Nephron (organoid): Measurements from ENCODE around the gene SLC35E3.

Experiments used
- H3K27ac Mint-ChIP-seq, 3 experiments: 2 replicates each; pipeline ENCODE4 v1.8.0; 2020; ENCODE audit warnings: mixed read lengths in 3 of 3, mild to moderate bottlenecking in 2 of 3, moderate library complexity in 1 of 3
- H3K27me3 Mint-ChIP-seq: 2 replicates; pipeline ENCODE4 v1.8.0; 2021; ENCODE audit warnings: low read depth, mild to moderate bottlenecking, moderate library complexity, mixed read lengths
- H3K36me3 Mint-ChIP-seq: 2 replicates; pipeline ENCODE4 v1.8.0; 2020; ENCODE audit warnings: low read depth, mixed read lengths
- H3K4me1 Mint-ChIP-seq: 2 replicates; pipeline ENCODE4 v1.8.0; 2020; ENCODE audit warnings: mixed read lengths
- H3K4me3 Mint-ChIP-seq, 3 experiments: 2 replicates each; pipeline ENCODE4 v1.8.0; 2020; ENCODE audit warnings: mild to moderate bottlenecking in 3 of 3, mixed read lengths in 3 of 3, moderate library complexity in 2 of 3
- H3K9me3 Mint-ChIP-seq: 2 replicates; pipeline ENCODE4 v1.8.0; 2020; ENCODE audit warnings: mixed read lengths
- CTCF ChIP-seq, 3 experiments: fragments of 200-600 bp; sonication (generic); IDR thresholded peaks; one replicate each; pipeline ENCODE4 v1.5.0; 2021; ENCODE audit warnings: antibody characterized with exemption in 3 of 3; ENCODE audit not compliant: unreplicated experiment in 3 of 3

SLC35E3 gene

DNA sequence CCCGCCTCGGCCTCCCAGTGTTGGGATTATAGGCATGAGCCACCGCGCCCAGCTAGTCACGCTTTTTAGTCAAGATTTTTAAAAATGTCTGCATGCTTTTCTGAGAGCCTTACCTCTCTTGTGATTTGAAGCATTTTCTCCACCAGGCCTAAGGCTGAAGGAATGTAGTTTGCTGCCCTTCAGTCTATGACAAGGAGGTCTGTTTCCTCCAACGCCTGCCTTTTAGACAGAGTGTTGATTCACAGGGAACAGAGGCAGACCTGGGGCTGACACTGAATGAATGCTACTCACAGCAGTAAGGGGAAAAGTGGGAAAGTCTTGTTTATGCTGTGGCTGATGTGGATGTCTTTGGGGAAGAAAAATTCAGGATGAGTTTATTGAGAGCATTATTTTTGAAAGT, 34.8 kb downstream of the SLC35E3 start:
- Mint-ChIP-seq H3K9me3 (no peaks in the 10 kb centered on the region), H3K4me1 (no peaks in the 10 kb centered on the region), H3K4me3 (no peak overlapping the region), H3K27ac (no peak overlapping the region), H3K36me3 (no peaks in the 10 kb centered on the region), H3K27me3 (no peaks in the 10 kb centered on the region)
- TF ChIP-seq CTCF (IDR thresholded peaks at IDR 0.05; ENCODE audit: unreplicated experiment in 3 of 3) = no peak

- H3K36me3 Mint-ChIP-seq = no peaks in the 10 kb centered on the region
- no peaks in the 10 kb centered on the region for H3K9me3 Mint-ChIP-seq
- H3K4me3 Mint-ChIP-seq = no peak overlapping the region
- H3K27ac Mint-ChIP-seq = no peak overlapping the region
- no peaks in the 10 kb centered on the region for H3K4me1 Mint-ChIP-seq
- H3K27me3 Mint-ChIP-seq = no peaks in the 10 kb centered on the region
- TF ChIP-seq CTCF (IDR thresholded peaks at IDR 0.05; ENCODE audit: unreplicated experiment in 3 of 3) = no peak
Observed at GRCh38 chr12:68781728-68782127, 35.8 kb downstream of the SLC35E3 start.

DNA sequence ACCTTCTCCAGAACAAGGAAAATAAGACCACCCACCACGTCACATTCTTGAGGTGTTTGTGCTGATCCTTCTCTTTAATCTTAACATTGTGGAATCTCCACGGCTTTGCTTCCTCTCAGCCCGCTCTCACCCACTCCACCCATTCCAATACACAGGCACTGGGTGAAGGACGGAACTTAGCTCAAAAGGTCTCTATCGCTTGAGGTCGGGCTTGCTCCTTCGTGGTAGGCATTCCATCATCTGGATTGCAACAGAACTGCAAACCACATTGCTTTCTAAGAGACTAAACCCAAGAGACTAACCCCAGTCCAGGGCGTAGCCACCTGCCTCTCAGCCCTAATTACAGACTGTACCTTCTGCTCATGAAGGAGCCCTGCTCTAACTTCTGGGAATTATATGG, 38.0 kb downstream of the SLC35E3 start:
- no peaks in the 10 kb centered on the region for H3K4me1 Mint-ChIP-seq
- H3K27me3 Mint-ChIP-seq = no peaks in the 10 kb centered on the region
- no peaks in the 10 kb centered on the region for H3K36me3 Mint-ChIP-seq
- no peak overlapping the region for H3K27ac Mint-ChIP-seq
- H3K9me3 Mint-ChIP-seq = no peaks in the 10 kb centered on the region
- no peak overlapping the region for H3K4me3 Mint-ChIP-seq
- TF ChIP-seq CTCF (IDR thresholded peaks at IDR 0.05; ENCODE audit: unreplicated experiment in 3 of 3) = no peak

DNA sequence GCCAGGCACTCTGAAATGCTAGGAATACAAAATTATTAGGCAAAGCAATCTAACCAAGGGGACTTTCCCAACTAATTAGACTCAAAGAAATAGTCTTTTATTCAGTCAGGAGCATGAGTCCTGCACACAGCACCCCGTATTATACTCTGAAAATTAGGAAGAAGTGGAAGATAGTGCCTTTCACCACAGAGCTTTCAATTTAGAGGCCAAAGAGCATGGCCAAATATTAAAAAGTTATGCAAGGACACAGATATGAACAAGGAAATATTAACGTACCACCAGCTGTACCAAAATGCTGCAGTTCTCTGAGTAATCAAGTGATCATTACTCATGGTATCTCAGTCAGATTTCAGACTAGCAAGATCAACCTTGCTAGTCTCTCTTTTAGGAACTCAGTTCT, 39.4 kb downstream of the SLC35E3 start:
- Mint-ChIP-seq H3K9me3 (no peaks in the 10 kb centered on the region), H3K4me1 (no peaks in the 10 kb centered on the region), H3K27ac (no peak overlapping the region), H3K4me3 (no peak overlapping the region), H3K27me3 (no peaks in the 10 kb centered on the region), H3K36me3 (no peaks in the 10 kb centered on the region)
- no peak for TF ChIP-seq CTCF (IDR thresholded peaks at IDR 0.05; ENCODE audit: unreplicated experiment in 3 of 3)

- no peak for TF ChIP-seq CTCF (IDR thresholded peaks at IDR 0.05; ENCODE audit: unreplicated experiment in 3 of 3)
- H3K4me3 Mint-ChIP-seq = no peak overlapping the region
- H3K36me3 Mint-ChIP-seq = no peaks in the 10 kb centered on the region
- H3K4me1 Mint-ChIP-seq = no peaks in the 10 kb centered on the region
- no peak overlapping the region for H3K27ac Mint-ChIP-seq
- no peaks in the 10 kb centered on the region for H3K9me3 Mint-ChIP-seq
- no peaks in the 10 kb centered on the region for H3K27me3 Mint-ChIP-seq
Observed at GRCh38 chr12:68785823-68786222, 39.8 kb downstream of the SLC35E3 start.

GRCh38 chr12:68786929-68787328, 41.0 kb downstream of the SLC35E3 start:
- Mint-ChIP-seq H3K27me3 (no peaks in the 10 kb centered on the region), H3K4me1 (no peaks in the 10 kb centered on the region), H3K27ac (no peak overlapping the region), H3K9me3 (no peaks in the 10 kb centered on the region), H3K4me3 (no peak overlapping the region), H3K36me3 (no peaks in the 10 kb centered on the region)
- no peak for TF ChIP-seq CTCF (IDR thresholded peaks at IDR 0.05; ENCODE audit: unreplicated experiment in 3 of 3)
